GM23338 (cell line): ENCODE measurements around the gene CAPN8.

Experiments used
- CREB1 ChIP-seq: fragments of 250-450 bp; sonication (Bioruptor Pico); IDR thresholded peaks from 2 replicates; pipeline ENCODE4 v1.5.0; 2020; ENCODE audit warnings: low read depth, mild to moderate bottlenecking, moderate library complexity
- CTCF ChIP-seq, 2 experiments: fragments of 200-600 bp in 1 of 2; sonication (generic) in 1 of 2; conservative IDR thresholded peaks; 2 replicates each; pipeline versions ENCODE4 v1.5.1 to v1.6.1; 2016 to 2017; ENCODE audit warnings: antibody characterized with exemption in 2 of 2, low read depth in 2 of 2, mild to moderate bottlenecking in 2 of 2, moderate library complexity in 1 of 2
- ETS1 ChIP-seq: IDR thresholded peaks from 2 replicates; pipeline ENCODE4 v1.6.1; 2016; ENCODE audit warnings: antibody characterized with exemption
- EZH2 ChIP-seq: fragments of 200-600 bp; sonication (generic); IDR thresholded peaks from one replicate; pipeline ENCODE4 v1.8.0; 2017; ENCODE audit warnings: antibody characterized with exemption, mild to moderate bottlenecking, low read depth; ENCODE audit not compliant: unreplicated experiment
- EZH2phosphoT487 ChIP-seq: fragments of 200-600 bp; sonication (generic); IDR thresholded peaks from one replicate; pipeline ENCODE4 v1.8.1; 2018; ENCODE audit warnings: antibody characterized with exemption; ENCODE audit not compliant: unreplicated experiment
- JUNB ChIP-seq: IDR thresholded peaks from one replicate; pipeline ENCODE4 v1.6.1; 2016; ENCODE audit warnings: antibody characterized with exemption; ENCODE audit not compliant: unreplicated experiment
- NANOG ChIP-seq: IDR thresholded peaks from 2 replicates; pipeline ENCODE4 v1.6.1; 2016; ENCODE audit warnings: antibody characterized with exemption, borderline replicate concordance
- POLR2AphosphoS5 ChIP-seq: IDR thresholded peaks from 2 replicates; pipeline ENCODE4 v1.6.1; 2016; ENCODE audit warnings: antibody characterized with exemption, low read depth
- ZNF114 ChIP-seq: fragments of 250-450 bp; sonication (Bioruptor Pico); IDR thresholded peaks from 2 replicates; pipeline ENCODE4 v1.5.0; 2020; ENCODE audit warnings: mild to moderate bottlenecking, moderate library complexity
- ZNF331 ChIP-seq: fragments of 250-450 bp; sonication (Bioruptor Pico); IDR thresholded peaks from 2 replicates; pipeline ENCODE4 v1.5.0; 2020; ENCODE audit warnings: low read depth, mild to moderate bottlenecking, moderate library complexity
- TF ChIP-seq, protein P1 (sequence below): IDR thresholded peaks from one replicate; pipeline ENCODE4 v1.6.1; 2018; ENCODE audit warnings: antibody characterized with exemption; ENCODE audit not compliant: unreplicated experiment
- TF ChIP-seq, protein P2 (sequence below): fragments of 250-450 bp; sonication (Bioruptor Pico); IDR thresholded peaks from 2 replicates; pipeline ENCODE4 v1.5.0; 2020; ENCODE audit warnings: mild to moderate bottlenecking, moderate library complexity

DNA sequence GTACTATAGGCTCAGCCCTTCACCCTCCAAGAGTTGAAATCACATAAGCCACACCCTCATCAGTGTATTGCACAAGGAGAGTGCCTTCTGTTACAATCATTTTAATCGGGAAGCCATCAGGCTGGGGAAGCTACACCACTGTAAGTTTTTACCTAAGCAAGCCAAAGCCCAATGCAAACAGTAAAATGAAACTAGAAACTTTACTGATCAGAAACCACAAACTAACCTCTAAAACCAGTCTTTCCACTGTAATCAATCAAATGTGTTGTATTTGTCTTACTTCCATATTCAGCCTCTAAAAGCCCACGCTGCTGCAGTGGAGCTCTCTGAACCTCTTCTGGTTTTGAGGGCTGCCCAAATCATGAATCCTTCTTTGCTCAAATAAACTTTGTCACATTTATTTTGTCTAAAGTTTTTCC, 26.2 kb downstream of the CAPN8 start:
- no peak for TF ChIP-seq CTCF (conservative IDR thresholded peaks at IDR 0.05; ENCODE audit: low read depth in 2 of 2)
- TF ChIP-seq EZH2phosphoT487 = no peak
- TF ChIP-seq POLR2AphosphoS5 = no peak
- no peak for TF ChIP-seq EZH2
- TF ChIP-seq, protein P1, sequence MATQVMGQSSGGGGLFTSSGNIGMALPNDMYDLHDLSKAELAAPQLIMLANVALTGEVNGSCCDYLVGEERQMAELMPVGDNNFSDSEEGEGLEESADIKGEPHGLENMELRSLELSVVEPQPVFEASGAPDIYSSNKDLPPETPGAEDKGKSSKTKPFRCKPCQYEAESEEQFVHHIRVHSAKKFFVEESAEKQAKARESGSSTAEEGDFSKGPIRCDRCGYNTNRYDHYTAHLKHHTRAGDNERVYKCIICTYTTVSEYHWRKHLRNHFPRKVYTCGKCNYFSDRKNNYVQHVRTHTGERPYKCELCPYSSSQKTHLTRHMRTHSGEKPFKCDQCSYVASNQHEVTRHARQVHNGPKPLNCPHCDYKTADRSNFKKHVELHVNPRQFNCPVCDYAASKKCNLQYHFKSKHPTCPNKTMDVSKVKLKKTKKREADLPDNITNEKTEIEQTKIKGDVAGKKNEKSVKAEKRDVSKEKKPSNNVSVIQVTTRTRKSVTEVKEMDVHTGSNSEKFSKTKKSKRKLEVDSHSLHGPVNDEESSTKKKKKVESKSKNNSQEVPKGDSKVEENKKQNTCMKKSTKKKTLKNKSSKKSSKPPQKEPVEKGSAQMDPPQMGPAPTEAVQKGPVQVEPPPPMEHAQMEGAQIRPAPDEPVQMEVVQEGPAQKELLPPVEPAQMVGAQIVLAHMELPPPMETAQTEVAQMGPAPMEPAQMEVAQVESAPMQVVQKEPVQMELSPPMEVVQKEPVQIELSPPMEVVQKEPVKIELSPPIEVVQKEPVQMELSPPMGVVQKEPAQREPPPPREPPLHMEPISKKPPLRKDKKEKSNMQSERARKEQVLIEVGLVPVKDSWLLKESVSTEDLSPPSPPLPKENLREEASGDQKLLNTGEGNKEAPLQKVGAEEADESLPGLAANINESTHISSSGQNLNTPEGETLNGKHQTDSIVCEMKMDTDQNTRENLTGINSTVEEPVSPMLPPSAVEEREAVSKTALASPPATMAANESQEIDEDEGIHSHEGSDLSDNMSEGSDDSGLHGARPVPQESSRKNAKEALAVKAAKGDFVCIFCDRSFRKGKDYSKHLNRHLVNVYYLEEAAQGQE = no peak
- no peak for TF ChIP-seq ETS1
- TF ChIP-seq JUNB = no peak
- TF ChIP-seq ZNF331 (CRISPR knock-in tag) = no peak
- TF ChIP-seq CREB1 (CRISPR knock-in tag) = no peak
- TF ChIP-seq ZNF114 (CRISPR knock-in tag) = no peak
- TF ChIP-seq NANOG = no peak
- TF ChIP-seq, protein P2, sequence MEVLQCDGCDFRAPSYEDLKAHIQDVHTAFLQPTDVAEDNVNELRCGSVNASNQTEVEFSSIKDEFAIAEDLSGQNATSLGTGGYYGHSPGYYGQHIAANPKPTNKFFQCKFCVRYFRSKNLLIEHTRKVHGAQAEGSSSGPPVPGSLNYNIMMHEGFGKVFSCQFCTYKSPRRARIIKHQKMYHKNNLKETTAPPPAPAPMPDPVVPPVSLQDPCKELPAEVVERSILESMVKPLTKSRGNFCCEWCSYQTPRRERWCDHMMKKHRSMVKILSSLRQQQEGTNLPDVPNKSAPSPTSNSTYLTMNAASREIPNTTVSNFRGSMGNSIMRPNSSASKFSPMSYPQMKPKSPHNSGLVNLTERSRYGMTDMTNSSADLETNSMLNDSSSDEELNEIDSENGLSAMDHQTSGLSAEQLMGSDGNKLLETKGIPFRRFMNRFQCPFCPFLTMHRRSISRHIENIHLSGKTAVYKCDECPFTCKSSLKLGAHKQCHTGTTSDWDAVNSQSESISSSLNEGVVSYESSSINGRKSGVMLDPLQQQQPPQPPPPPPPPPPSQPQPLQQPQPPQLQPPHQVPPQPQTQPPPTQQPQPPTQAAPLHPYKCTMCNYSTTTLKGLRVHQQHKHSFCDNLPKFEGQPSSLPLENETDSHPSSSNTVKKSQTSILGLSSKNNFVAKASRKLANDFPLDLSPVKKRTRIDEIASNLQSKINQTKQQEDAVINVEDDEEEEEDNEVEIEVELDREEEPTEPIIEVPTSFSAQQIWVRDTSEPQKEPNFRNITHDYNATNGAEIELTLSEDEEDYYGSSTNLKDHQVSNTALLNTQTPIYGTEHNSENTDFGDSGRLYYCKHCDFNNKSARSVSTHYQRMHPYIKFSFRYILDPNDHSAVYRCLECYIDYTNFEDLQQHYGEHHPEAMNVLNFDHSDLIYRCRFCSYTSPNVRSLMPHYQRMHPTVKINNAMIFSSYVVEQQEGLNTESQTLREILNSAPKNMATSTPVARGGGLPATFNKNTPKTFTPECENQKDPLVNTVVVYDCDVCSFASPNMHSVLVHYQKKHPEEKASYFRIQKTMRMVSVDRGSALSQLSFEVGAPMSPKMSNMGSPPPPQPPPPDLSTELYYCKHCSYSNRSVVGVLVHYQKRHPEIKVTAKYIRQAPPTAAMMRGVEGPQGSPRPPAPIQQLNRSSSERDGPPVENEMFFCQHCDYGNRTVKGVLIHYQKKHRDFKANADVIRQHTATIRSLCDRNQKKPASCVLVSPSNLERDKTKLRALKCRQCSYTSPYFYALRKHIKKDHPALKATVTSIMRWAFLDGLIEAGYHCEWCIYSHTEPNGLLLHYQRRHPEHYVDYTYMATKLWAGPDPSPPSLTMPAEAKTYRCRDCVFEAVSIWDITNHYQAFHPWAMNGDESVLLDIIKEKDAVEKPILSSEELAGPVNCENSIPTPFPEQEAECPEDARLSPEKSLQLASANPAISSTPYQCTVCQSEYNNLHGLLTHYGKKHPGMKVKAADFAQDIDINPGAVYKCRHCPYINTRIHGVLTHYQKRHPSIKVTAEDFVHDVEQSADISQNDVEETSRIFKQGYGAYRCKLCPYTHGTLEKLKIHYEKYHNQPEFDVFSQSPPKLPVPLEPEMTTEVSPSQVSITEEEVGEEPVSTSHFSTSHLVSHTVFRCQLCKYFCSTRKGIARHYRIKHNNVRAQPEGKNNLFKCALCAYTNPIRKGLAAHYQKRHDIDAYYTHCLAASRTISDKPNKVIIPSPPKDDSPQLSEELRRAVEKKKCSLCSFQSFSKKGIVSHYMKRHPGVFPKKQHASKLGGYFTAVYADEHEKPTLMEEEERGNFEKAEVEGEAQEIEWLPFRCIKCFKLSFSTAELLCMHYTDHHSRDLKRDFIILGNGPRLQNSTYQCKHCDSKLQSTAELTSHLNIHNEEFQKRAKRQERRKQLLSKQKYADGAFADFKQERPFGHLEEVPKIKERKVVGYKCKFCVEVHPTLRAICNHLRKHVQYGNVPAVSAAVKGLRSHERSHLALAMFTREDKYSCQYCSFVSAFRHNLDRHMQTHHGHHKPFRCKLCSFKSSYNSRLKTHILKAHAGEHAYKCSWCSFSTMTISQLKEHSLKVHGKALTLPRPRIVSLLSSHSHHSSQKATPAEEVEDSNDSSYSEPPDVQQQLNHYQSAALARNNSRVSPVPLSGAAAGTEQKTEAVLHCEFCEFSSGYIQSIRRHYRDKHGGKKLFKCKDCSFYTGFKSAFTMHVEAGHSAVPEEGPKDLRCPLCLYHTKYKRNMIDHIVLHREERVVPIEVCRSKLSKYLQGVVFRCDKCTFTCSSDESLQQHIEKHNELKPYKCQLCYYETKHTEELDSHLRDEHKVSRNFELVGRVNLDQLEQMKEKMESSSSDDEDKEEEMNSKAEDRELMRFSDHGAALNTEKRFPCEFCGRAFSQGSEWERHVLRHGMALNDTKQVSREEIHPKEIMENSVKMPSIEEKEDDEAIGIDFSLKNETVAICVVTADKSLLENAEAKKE (CRISPR knock-in tag) = no peak
